ACC112 (cell line): ENCODE results near the gene CYP3A7.
"Not testable (repeated sequence)": the region's sequence is repeated elsewhere in the genome, so short reads cannot be mapped to it uniquely, and the experiment has no call there.

ENCODE experiments used
- H2AFZ ChIP-seq: fragments of 200-600 bp; sonication (generic); one replicate; pipeline ENCODE4 v1.6.0; 2017; ENCODE audit warnings: antibody characterized with exemption, low read length; ENCODE audit not compliant: unreplicated experiment
- H3K27ac ChIP-seq: fragments of 200-600 bp; sonication (generic); 2 replicates; pipeline ENCODE4 v1.5.1; 2014; ENCODE audit warnings: low read depth, mild to moderate bottlenecking, antibody characterized with exemption, low read length, moderate library complexity
- H3K27me3 ChIP-seq: fragments of 200-600 bp; sonication (generic); 2 replicates; pipeline ENCODE4 v1.6.1; 2014; ENCODE audit warnings: mild to moderate bottlenecking, antibody characterized with exemption, low read length, moderate library complexity, mixed read lengths; ENCODE audit not compliant: insufficient read depth
- H3K36me3 ChIP-seq: fragments of 200-600 bp; sonication (generic); 2 replicates; pipeline ENCODE4 v1.6.1; 2016; ENCODE audit warnings: mild to moderate bottlenecking, antibody characterized with exemption, low read length, moderate library complexity, mixed read lengths; ENCODE audit not compliant: insufficient read depth
- H3K4me1 ChIP-seq: fragments of 200-600 bp; sonication (generic); one replicate; pipeline ENCODE4 v1.6.1; 2016; ENCODE audit warnings: low read length, mixed read lengths; ENCODE audit not compliant: insufficient read depth, unreplicated experiment, control insufficient read depth
- H3K4me3 ChIP-seq: fragments of 200-600 bp; sonication (generic); 2 replicates; pipeline ENCODE4 v1.5.1; 2014; ENCODE audit warnings: mild to moderate bottlenecking, low read depth, low read length
- H3K79me2 ChIP-seq: fragments of 200-600 bp; sonication (generic); one replicate; pipeline ENCODE4 v1.6.0; 2016; ENCODE audit warnings: low read length; ENCODE audit not compliant: control insufficient read depth, unreplicated experiment, insufficient read depth

The CYP3A7 gene

DNA sequence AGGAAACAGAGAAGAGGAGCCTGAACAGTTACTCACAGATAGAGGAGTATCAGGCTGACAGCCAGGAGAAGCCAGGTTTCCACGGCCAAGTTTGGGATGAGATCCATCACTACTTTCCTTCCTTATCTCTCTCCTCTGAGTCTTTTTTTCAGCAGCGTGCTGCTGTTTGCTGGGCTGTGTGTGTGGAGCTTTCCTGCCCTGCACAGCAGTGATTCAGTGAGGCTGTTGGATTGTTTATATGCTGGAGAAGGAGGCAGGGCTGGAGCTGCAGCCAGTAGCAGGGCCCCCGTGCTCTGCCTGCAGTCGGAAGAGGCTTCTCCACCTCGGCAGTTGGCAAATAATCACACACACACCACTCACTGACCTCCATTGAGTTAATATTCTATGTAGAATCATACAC is at the start of gene CYP3A7:
TSS of gene CYP3A7 (minus strand) at position 210 of the 400 bp plus-strand sequence. CDS start at position 107, 103 bp downstream.
- Histone ChIP-seq H3K36me3 (no peaks in the 10 kb centered on the region), H3K27ac (no peak within 1 kb of the TSS), H3K4me1 (no peaks in the 10 kb centered on the region), H3K79me2 (no peaks in the 10 kb centered on the region), H2AFZ (no peak within 1 kb of the TSS), H3K4me3 (no peak within 1 kb of the TSS), H3K27me3 (peaks cover 28% of the 10 kb centered on the region)

GRCh38 chr7:99784007-99784406 is 49.0 kb upstream of the CYP3A7 start, which contains the start of gene CYP3A4:
Gene CYP3A4, minus strand, starts transcription at chr7:99784184. Its CDS starts 103 bp downstream, at chr7:99784081.
- no peaks in the 10 kb centered on the region for H3K36me3 ChIP-seq
- H3K4me1 ChIP-seq, result peaks cover 5% of the 10 kb centered on the region
- no peak within 1 kb of the TSS for H3K4me3 ChIP-seq
- H3K27ac ChIP-seq, result no peak within 1 kb of the TSS
- no peaks in the 10 kb centered on the region for H3K79me2 ChIP-seq
- no peak within 1 kb of the TSS for H2AFZ ChIP-seq
- peaks cover 78% of the 10 kb centered on the region for H3K27me3 ChIP-seq

DNA sequence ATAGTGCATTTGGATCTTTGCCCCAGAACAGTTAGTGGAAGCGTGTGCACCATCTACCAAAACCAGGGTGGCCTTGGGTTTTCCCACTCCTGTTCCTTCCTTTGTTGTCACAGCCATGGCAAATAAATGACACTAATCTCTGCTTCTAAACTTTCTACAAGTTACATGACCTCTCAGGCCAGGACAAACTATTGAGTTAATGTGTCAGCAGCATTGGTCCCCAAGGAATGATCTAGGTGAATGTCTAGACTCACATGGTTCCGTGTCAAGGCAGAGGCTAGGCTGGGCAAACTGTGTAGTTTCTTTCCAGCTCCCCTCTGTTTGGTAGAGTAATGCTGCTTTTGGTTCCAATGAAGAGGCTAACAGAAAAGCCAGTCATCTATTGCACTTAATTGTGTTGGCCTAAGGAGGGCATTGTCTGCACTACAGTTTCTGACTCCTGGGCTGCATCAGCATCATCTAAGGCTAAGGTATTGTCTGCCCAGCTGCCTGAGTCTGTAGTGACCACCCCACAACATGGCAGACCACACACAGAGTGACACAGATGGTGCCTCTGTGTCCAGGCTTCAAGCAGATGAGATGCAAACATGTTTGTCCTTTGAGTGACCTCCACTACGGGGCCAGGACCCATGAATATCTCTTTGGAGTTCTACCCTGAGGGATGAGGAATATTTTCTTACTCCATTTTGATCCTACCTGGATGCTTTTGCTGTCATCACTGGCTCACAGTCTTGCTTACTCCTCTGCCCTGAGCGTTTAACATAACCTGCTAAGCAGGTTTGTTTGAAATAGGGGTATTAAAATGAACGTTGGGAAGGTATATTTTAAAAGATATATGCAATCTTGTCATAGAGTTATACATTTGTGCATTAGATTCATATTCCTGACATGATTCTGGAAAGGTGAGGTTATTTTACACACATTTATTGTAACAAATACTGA is 47.3 kb upstream of the CYP3A7 start:
- H2AFZ ChIP-seq, result no peak overlapping the region
- H3K79me2 ChIP-seq, result no peaks in the 10 kb centered on the region
- H3K27ac ChIP-seq, result no peak overlapping the region
- no peaks in the 10 kb centered on the region for H3K36me3 ChIP-seq
- H3K4me3 ChIP-seq, result no peak overlapping the region
- peaks cover 89% of the 10 kb centered on the region for H3K27me3 ChIP-seq
- H3K4me1 ChIP-seq, result no peaks in the 10 kb centered on the region

- Histone ChIP-seq H3K27ac (no peak overlapping the region), H3K36me3 (no peaks in the 10 kb centered on the region), H3K4me1 (no peaks in the 10 kb centered on the region), H3K27me3 (peaks cover 74% of the 10 kb centered on the region), H3K79me2 (no peaks in the 10 kb centered on the region), H2AFZ (no peak overlapping the region), H3K4me3 (no peak overlapping the region)
Measured at GRCh38 chr7:99780588-99780987, 45.6 kb upstream of the CYP3A7 start.

GRCh38 chr7:99779949-99780348 is 45.0 kb upstream of the CYP3A7 start:
- Histone ChIP-seq H3K4me1 (no peaks in the 10 kb centered on the region), H3K27me3 (peaks cover 69% of the 10 kb centered on the region), H3K4me3 (no peak overlapping the region)

DNA sequence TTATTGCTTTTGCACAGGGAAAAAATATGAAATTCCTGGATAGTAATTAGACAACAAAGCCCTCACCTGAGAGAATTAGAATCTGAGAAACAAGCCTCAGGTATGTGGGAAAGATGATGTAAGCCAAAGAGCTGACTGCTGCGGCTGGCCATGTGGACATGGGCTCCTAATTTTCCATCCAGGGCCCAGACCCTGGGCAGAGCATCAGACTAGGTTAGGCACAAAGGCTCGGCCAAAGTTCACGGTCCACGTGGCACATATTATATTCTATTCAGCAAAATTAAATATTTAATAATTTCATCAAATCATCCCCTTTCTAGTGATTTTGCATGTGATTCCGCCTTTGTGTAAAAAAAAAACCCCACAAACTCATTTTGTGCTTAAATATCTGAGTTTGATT is 43.9 kb upstream of the CYP3A7 start:
- Histone ChIP-seq H3K4me1 (no peaks in the 10 kb centered on the region), H3K27me3 (peaks cover 59% of the 10 kb centered on the region), H2AFZ (no peak overlapping the region), H3K4me3 (no peak overlapping the region), H3K79me2 (no peaks in the 10 kb centered on the region), H3K27ac (no peak overlapping the region), H3K36me3 (no peaks in the 10 kb centered on the region)

More at GRCh38 chr7:99779949-99780348, 45.0 kb upstream of the CYP3A7 start:
- Histone ChIP-seq H3K79me2 (no peaks in the 10 kb centered on the region), H3K27ac (no peak overlapping the region), H2AFZ (no peak overlapping the region), H3K36me3 (no peaks in the 10 kb centered on the region)

GRCh38 chr7:99773395-99773794 is 38.4 kb upstream of the CYP3A7 start:
- H3K4me3 ChIP-seq, H3K79me2 ChIP-seq, H3K4me1 ChIP-seq, H2AFZ ChIP-seq, H3K27ac ChIP-seq, H3K36me3 ChIP-seq: not testable (repeated sequence)
- peaks cover 39% of the 10 kb centered on the region for H3K27me3 ChIP-seq

GRCh38 chr7:99772565-99772964 is 37.6 kb upstream of the CYP3A7 start:
- peaks cover 31% of the 10 kb centered on the region for H3K27me3 ChIP-seq
- no peak overlapping the region for H3K27ac ChIP-seq
- H3K36me3 ChIP-seq, result no peaks in the 10 kb centered on the region

DNA sequence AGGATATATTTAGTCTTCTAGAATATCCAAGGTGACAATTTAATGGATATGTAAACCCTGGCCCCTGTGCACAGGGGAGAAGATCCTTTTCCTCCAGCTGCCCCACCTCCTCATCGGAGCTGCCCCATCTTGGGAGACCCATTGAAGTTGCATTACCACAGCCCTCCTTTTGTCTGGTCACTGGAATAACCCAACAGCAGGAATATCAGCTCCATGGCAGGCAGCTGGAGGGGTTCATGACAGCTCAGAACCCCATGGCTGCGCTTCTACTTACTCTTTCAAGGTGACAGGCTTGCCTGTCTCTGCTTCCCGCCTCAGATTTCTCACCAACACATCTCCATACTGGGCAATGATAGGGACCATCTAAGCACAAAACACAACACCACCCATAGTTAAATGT is 34.5 kb upstream of the CYP3A7 start:
- H3K36me3 ChIP-seq, H3K27ac ChIP-seq, H3K79me2 ChIP-seq, H2AFZ ChIP-seq, H3K4me3 ChIP-seq: not testable (repeated sequence)
- peaks cover 35% of the 10 kb centered on the region for H3K27me3 ChIP-seq
- peaks cover 14% of the 10 kb centered on the region for H3K4me1 ChIP-seq

More at GRCh38 chr7:99772565-99772964, 37.6 kb upstream of the CYP3A7 start:
- Histone ChIP-seq H2AFZ (no peak overlapping the region), H3K79me2 (no peaks in the 10 kb centered on the region), H3K4me1 (peaks cover 2% of the 10 kb centered on the region), H3K4me3 (no peak overlapping the region)

- Histone ChIP-seq H3K79me2 (no peaks in the 10 kb centered on the region), H3K27me3 (peaks cover 37% of the 10 kb centered on the region), H3K36me3 (no peaks in the 10 kb centered on the region), H3K4me1 (peaks cover 16% of the 10 kb centered on the region), H2AFZ (no peak overlapping the region), H3K27ac (no peak overlapping the region), H3K4me3 (no peak overlapping the region)
Measured at GRCh38 chr7:99768471-99768870, 33.5 kb upstream of the CYP3A7 start.

GRCh38 chr7:99767662-99768061 is 32.7 kb upstream of the CYP3A7 start:
- no peaks in the 10 kb centered on the region for H3K36me3 ChIP-seq
- H3K27ac ChIP-seq, result no peak overlapping the region
- H3K4me1 ChIP-seq, result peaks cover 21% of the 10 kb centered on the region
- H2AFZ ChIP-seq, result no peak overlapping the region
- H3K79me2 ChIP-seq, result no peaks in the 10 kb centered on the region
- H3K4me3 ChIP-seq, result no peak overlapping the region
- H3K27me3 ChIP-seq, result peaks cover 36% of the 10 kb centered on the region
